ENCODE data around the gene PDHX. TPM values are rescaled to one million over a fixed set of nuclear protein-coding genes. Genes with fewer than 3 reads are reported as not detected.
A peak's percentile ranks its signal among the peaks of the same experiment; 100 is the strongest.

PDHX gene
- polyA plus RNA-seq, 3 donors: 9.3 to 19.5 (median 17.5) TPM

DNA sequence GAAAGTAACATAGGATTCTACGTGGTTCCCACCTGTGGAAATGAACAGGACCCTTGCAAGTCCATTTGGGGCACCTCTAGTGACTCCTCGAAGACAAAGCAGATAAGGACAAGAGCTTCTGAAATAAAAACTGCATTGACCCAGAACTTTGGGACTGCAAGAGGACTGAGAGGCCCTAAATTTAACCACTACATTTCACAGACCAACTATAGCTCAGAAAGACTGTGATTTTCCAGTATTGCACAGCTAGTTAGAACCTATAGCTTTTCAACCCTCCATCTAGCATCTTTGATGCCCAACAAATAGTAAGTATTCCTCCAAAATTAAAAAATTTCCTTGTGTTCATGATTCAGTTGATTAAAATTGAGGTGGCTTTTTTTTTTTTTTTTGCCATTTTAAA, 114.9 kb downstream of the PDHX start:
- Mint-ChIP-seq H3K27me3 (ENCODE audit: low read depth in 3 of 3) (peaks cover 0 to 2% (median 0%) of the 10 kb centered on the region in 3 donors), H3K27ac (peak overlapping the region; percentile 94 to 100 (median 99)), H3K9me3 (peaks cover 0 to 15% (median 3%) of the 10 kb centered on the region in 7 donors), H3K4me3 (no peak overlapping the region), H3K4me1 (peaks cover 55% of the 10 kb centered on the region), H3K36me3 (peaks cover 13 to 18% of the 10 kb centered on the region in 2 donors)
- no peak for DNase-seq
- Histone ChIP-seq H3K9me3 (replicated peaks in 1 of 2; ENCODE audit: control insufficient read depth in 1 of 2, insufficient read depth in 1 of 2, low read length in 2 of 2) (no peaks in the 10 kb centered on the region), H3K4me1 (ENCODE audit: control insufficient read depth in 1 of 2, insufficient read depth in 2 of 2, low read length in 2 of 2) (peaks cover 38 to 41% of the 10 kb centered on the region in 2 donors), H3K27ac (ENCODE audit: low read depth in 1 of 2, low read length in 2 of 2) (peak overlapping the region; percentile 79 to 98), H3K9ac (ENCODE audit: insufficient read depth, low read length, poor library complexity, severe bottlenecking) (peak overlapping the region; percentile 75), H4K20me1 (ENCODE audit: insufficient read depth, low read length) (no peaks in the 10 kb centered on the region), H3K4me3 (replicated peaks in 1 of 3; ENCODE audit: low read depth in 2 of 3, low read length in 3 of 3) (no peak overlapping the region), H3K79me2 (ENCODE audit: insufficient read depth, low read length) (no peaks in the 10 kb centered on the region), H3K4me2 (replicated peaks; ENCODE audit: extremely low read depth, low read length, poor library complexity, severe bottlenecking) (no peak overlapping the region), H3K27me3 (ENCODE audit: control insufficient read depth in 2 of 2, insufficient read depth in 2 of 2, low read length in 2 of 2) (no peaks in the 10 kb centered on the region), H2AFZ (ENCODE audit: insufficient read depth, low read depth, low read length, poor library complexity, severe bottlenecking) (no peak overlapping the region), H3K36me3 (replicated peaks in 1 of 2; ENCODE audit: control insufficient read depth in 1 of 2, insufficient read depth in 2 of 2, low read length in 2 of 2) (no peaks in the 10 kb centered on the region)
- TF ChIP-seq, protein P1, sequence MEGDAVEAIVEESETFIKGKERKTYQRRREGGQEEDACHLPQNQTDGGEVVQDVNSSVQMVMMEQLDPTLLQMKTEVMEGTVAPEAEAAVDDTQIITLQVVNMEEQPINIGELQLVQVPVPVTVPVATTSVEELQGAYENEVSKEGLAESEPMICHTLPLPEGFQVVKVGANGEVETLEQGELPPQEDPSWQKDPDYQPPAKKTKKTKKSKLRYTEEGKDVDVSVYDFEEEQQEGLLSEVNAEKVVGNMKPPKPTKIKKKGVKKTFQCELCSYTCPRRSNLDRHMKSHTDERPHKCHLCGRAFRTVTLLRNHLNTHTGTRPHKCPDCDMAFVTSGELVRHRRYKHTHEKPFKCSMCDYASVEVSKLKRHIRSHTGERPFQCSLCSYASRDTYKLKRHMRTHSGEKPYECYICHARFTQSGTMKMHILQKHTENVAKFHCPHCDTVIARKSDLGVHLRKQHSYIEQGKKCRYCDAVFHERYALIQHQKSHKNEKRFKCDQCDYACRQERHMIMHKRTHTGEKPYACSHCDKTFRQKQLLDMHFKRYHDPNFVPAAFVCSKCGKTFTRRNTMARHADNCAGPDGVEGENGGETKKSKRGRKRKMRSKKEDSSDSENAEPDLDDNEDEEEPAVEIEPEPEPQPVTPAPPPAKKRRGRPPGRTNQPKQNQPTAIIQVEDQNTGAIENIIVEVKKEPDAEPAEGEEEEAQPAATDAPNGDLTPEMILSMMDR (IDR thresholded peaks at IDR 0.05): no peak
- intact Hi-C loops (cut with micrococcal nuclease): loop anchor here (2.0 to 10.0 kb wide), 2 partner anchors 51 to 377 kb away; no protein-coding TSS in a partner anchor
- WGBS (ENCODE audit: insufficient coverage): 100% methylated on average over 2 of the region's 2 CpGs

DNA sequence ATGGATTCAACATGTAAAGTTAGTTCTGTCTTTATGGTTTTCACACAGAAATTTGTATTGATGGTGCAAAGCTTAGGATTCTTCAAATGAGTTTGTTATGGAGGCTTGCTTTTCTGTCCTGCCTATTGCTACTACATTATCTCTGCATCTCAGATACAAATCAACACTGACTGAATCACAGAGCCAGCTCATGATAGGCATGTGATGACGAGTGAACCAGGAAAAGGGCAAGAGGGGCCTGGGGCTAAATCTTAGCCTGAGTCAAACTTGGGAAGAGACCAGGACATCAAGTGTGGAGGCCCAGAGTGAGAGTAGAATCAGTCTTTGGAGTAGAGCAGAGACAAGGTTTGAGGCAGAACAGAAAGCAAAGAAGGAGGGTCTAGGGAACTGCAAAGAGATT, 115.4 kb downstream of the PDHX start:
- Mint-ChIP-seq H3K4me3 (no peak overlapping the region), H3K9me3 (peaks cover 0 to 15% (median 3%) of the 10 kb centered on the region in 7 donors), H3K4me1 (peaks cover 55% of the 10 kb centered on the region), H3K27me3 (ENCODE audit: low read depth in 3 of 3) (no peaks in the 10 kb centered on the region), H3K36me3 (peaks cover 15 to 18% of the 10 kb centered on the region in 2 donors), H3K27ac (peak overlapping the region; percentile 15 to 98 (median 62))
- TF ChIP-seq, protein P1 (IDR thresholded peaks at IDR 0.05): no peak
- Histone ChIP-seq H3K36me3 (replicated peaks in 1 of 2; ENCODE audit: control insufficient read depth in 1 of 2, insufficient read depth in 2 of 2, low read length in 2 of 2) (no peaks in the 10 kb centered on the region), H3K79me2 (ENCODE audit: insufficient read depth, low read length) (no peaks in the 10 kb centered on the region), H3K4me1 (ENCODE audit: control insufficient read depth in 1 of 2, insufficient read depth in 2 of 2, low read length in 2 of 2) (peaks cover 39 to 46% of the 10 kb centered on the region in 2 donors), H3K9me3 (replicated peaks in 1 of 2; ENCODE audit: control insufficient read depth in 1 of 2, insufficient read depth in 1 of 2, low read length in 2 of 2) (no peaks in the 10 kb centered on the region), H3K27me3 (ENCODE audit: control insufficient read depth in 2 of 2, insufficient read depth in 2 of 2, low read length in 2 of 2) (no peaks in the 10 kb centered on the region), H3K27ac (ENCODE audit: low read depth in 1 of 2, low read length in 2 of 2) (no peak overlapping the region), H3K4me2 (replicated peaks; ENCODE audit: extremely low read depth, low read length, poor library complexity, severe bottlenecking) (no peak overlapping the region), H2AFZ (ENCODE audit: insufficient read depth, low read depth, low read length, poor library complexity, severe bottlenecking) (no peak overlapping the region), H3K4me3 (replicated peaks in 1 of 3; ENCODE audit: low read depth in 2 of 3, low read length in 3 of 3) (no peak overlapping the region), H3K9ac (ENCODE audit: insufficient read depth, low read length, poor library complexity, severe bottlenecking) (no peak overlapping the region), H4K20me1 (ENCODE audit: insufficient read depth, low read length) (no peaks in the 10 kb centered on the region)
- WGBS (ENCODE audit: insufficient coverage): no CpG with 5 or more reads among the region's 1 CpG
- peak in 1 of 3 donors; percentile 41 for DNase-seq
- intact Hi-C loops (cut with micrococcal nuclease): loop anchor here (2.0 to 10.0 kb wide), 2 partner anchors 51 to 377 kb away; no protein-coding TSS in a partner anchor
